Trophoblast cell (in vitro differentiated cells and primary cell): ENCODE data around the gene ARPC1B.
"Not testable (repeated sequence)": the region's sequence is repeated elsewhere in the genome, so short reads cannot be mapped to it uniquely, and the experiment has no call there.

Experiments used
- DNase-seq, 2 donors: peaks; one replicate each; pipeline ENCODE4 v3.0.0-alpha.2; 2016
- H2AFZ ChIP-seq: 2 replicates; pipeline ENCODE4 v1.6.1; 2013; ENCODE audit warnings: low read length, moderate library complexity, mild to moderate bottlenecking; ENCODE audit not compliant: insufficient read depth, poor library complexity
- H2AK5ac ChIP-seq: 2 replicates; pipeline ENCODE4 v1.6.1; 2013; ENCODE audit warnings: mild to moderate bottlenecking, low read length
- H2BK120ac ChIP-seq: 2 replicates; pipeline ENCODE4 v1.6.1; 2013; ENCODE audit warnings: low read length, mild to moderate bottlenecking, moderate library complexity; ENCODE audit not compliant: insufficient read depth, poor library complexity
- H2BK12ac ChIP-seq: 2 replicates; pipeline ENCODE4 v1.6.1; 2013; ENCODE audit warnings: mild to moderate bottlenecking, low read length, moderate library complexity
- H2BK5ac ChIP-seq: 2 replicates; pipeline ENCODE4 v1.6.1; 2013; ENCODE audit warnings: low read length, low read depth, moderate library complexity, mild to moderate bottlenecking; ENCODE audit not compliant: poor library complexity
- H3K14ac ChIP-seq: 2 replicates; pipeline ENCODE4 v1.6.1; 2013; ENCODE audit warnings: mild to moderate bottlenecking, low read length
- H3K18ac ChIP-seq: 2 replicates; pipeline ENCODE4 v1.6.1; 2013; ENCODE audit warnings: mild to moderate bottlenecking, low read length
- H3K23ac ChIP-seq: 2 replicates; pipeline ENCODE4 v1.6.1; 2013; ENCODE audit warnings: low read length
- H3K27ac ChIP-seq: 2 replicates; pipeline ENCODE4 v1.5.1; 2013; ENCODE audit warnings: low read depth, mild to moderate bottlenecking, inconsistent platforms, low read length, moderate library complexity
- H3K27me3 ChIP-seq: 2 replicates; pipeline ENCODE4 v1.6.1; 2013; ENCODE audit warnings: inconsistent platforms, mild to moderate bottlenecking, low read length, moderate library complexity; ENCODE audit not compliant: insufficient read depth
- H3K36me3 ChIP-seq, 2 experiments: 1 replicate in 1 of 2; 2 replicates in 1 of 2; pipeline ENCODE4 v1.6.1; 2013; ENCODE audit warnings: low read length in 2 of 2, mild to moderate bottlenecking in 2 of 2, moderate library complexity in 1 of 2; ENCODE audit not compliant: insufficient read depth in 2 of 2, control insufficient read depth in 1 of 2
- H3K4ac ChIP-seq: 2 replicates; pipeline ENCODE4 v1.6.1; 2013; ENCODE audit warnings: low read depth, mild to moderate bottlenecking, low read length, moderate library complexity
- H3K4me1 ChIP-seq, 2 experiments: 1 replicate in 1 of 2; 2 replicates in 1 of 2; pipeline ENCODE4 v1.6.1; 2013; ENCODE audit warnings: low read length in 2 of 2, mild to moderate bottlenecking in 2 of 2, moderate library complexity in 1 of 2; ENCODE audit not compliant: insufficient read depth in 2 of 2, control insufficient read depth in 1 of 2
- H3K4me2 ChIP-seq: 2 replicates; pipeline ENCODE4 v1.6.1; 2013; ENCODE audit warnings: inconsistent platforms, mild to moderate bottlenecking, low read length, moderate library complexity
- H3K4me3 ChIP-seq: 2 replicates; pipeline ENCODE4 v1.5.1; 2013; ENCODE audit warnings: mild to moderate bottlenecking, low read depth, low read length, inconsistent platforms
- H3K79me1 ChIP-seq: one replicate; pipeline ENCODE4 v1.6.1; 2013; ENCODE audit warnings: low read length
- H3K79me2 ChIP-seq: 2 replicates; pipeline ENCODE4 v1.6.1; 2013; ENCODE audit warnings: low read length, mild to moderate bottlenecking; ENCODE audit not compliant: control insufficient read depth, insufficient read depth, poor library complexity
- H3K9ac ChIP-seq: 2 replicates; pipeline ENCODE4 v1.6.1; 2013; ENCODE audit warnings: mild to moderate bottlenecking, low read length
- H3K9me3 ChIP-seq: 2 replicates; pipeline ENCODE4 v1.6.1; 2013; ENCODE audit warnings: low read depth, mild to moderate bottlenecking, control low read depth, inconsistent platforms, low read length; ENCODE audit not compliant: insufficient read depth
- H4K12ac ChIP-seq: 2 replicates; pipeline ENCODE4 v1.6.1; 2013; ENCODE audit warnings: low read depth, mild to moderate bottlenecking, low read length, moderate library complexity
- H4K8ac ChIP-seq: 2 replicates; pipeline ENCODE4 v1.6.1; 2013; ENCODE audit warnings: low read depth, mild to moderate bottlenecking, low read length, moderate library complexity
- H4K91ac ChIP-seq: one replicate; pipeline ENCODE4 v1.6.1; 2013; ENCODE audit warnings: low read depth, mild to moderate bottlenecking, low read length, moderate library complexity
- WGBS: extraction: QIAGEN DNeasy Blood & Tissue Kit; methylation state at CpG from one replicate; pipeline ENCODE4 v1.1.7; 2013; ENCODE audit warnings: missing lambda C conversion rate; ENCODE audit not compliant: insufficient read length, insufficient coverage; ENCODE audit errors: extremely low coverage; 5-methylcytosine and 5-hydroxymethylcytosine counted together

The ARPC1B gene

GRCh38 chr7:99344061-99344647, 30.4 kb upstream of the ARPC1B start:
- no peak overlapping the region for H4K91ac ChIP-seq
- no peak overlapping the region for H2BK12ac ChIP-seq
- H3K27ac ChIP-seq: no peak overlapping the region
- H3K79me1 ChIP-seq: no peaks in the 10 kb centered on the region
- no peak overlapping the region for H2BK5ac ChIP-seq
- H2AK5ac ChIP-seq: no peak overlapping the region
- no peaks in the 10 kb centered on the region for H3K27me3 ChIP-seq
- H3K4ac ChIP-seq: no peak overlapping the region
- H2AFZ ChIP-seq: no peak overlapping the region
- H3K9ac ChIP-seq: no peak overlapping the region
- H3K14ac ChIP-seq: no peak overlapping the region
- H3K18ac ChIP-seq: no peak overlapping the region
- WGBS: no CpG with 5 or more reads among the region's 13 CpGs
- no peak overlapping the region for H4K8ac ChIP-seq
- peaks cover 2% of the 10 kb centered on the region for H3K9me3 ChIP-seq
- H3K4me1 ChIP-seq: no peaks in the 10 kb centered on the region
- no peak overlapping the region for H3K4me3 ChIP-seq
- DNase-seq: no peak
- no peak overlapping the region for H2BK120ac ChIP-seq
- H4K12ac ChIP-seq: no peak overlapping the region
- H3K79me2 ChIP-seq: no peaks in the 10 kb centered on the region
- no peak overlapping the region for H3K23ac ChIP-seq
- H3K4me2 ChIP-seq: no peak overlapping the region
- peaks cover 35 to 42% of the 10 kb centered on the region in 2 experiments for H3K36me3 ChIP-seq

GRCh38 chr7:99350641-99351040, 23.9 kb upstream of the ARPC1B start:
- not testable (repeated sequence) for H3K27me3 ChIP-seq, H3K4me3 ChIP-seq, H2AK5ac ChIP-seq, H4K12ac ChIP-seq, H4K91ac ChIP-seq, H3K23ac ChIP-seq, H3K14ac ChIP-seq, H3K4me1 ChIP-seq, H3K27ac ChIP-seq, H3K9ac ChIP-seq, DNase-seq, H3K79me1 ChIP-seq, H3K4ac ChIP-seq, H3K4me2 ChIP-seq, H2BK120ac ChIP-seq, H3K9me3 ChIP-seq, H2BK5ac ChIP-seq, H2AFZ ChIP-seq, H3K18ac ChIP-seq, H3K79me2 ChIP-seq, H2BK12ac ChIP-seq, H4K8ac ChIP-seq
- no CpG with 5 or more reads among the region's 3 CpGs for WGBS
- peaks cover 47 to 53% of the 10 kb centered on the region in 2 experiments for H3K36me3 ChIP-seq

- Histone ChIP-seq H3K14ac (no peak overlapping the region), H3K18ac (no peak overlapping the region), H3K27me3 (no peaks in the 10 kb centered on the region), H2AK5ac (no peak overlapping the region), H3K36me3 (peaks cover 42 to 56% of the 10 kb centered on the region in 2 experiments), H3K9ac (no peak overlapping the region), H2AFZ (no peak overlapping the region), H3K79me2 (no peaks in the 10 kb centered on the region), H2BK5ac (no peak overlapping the region), H4K8ac (no peak overlapping the region), H3K79me1 (no peaks in the 10 kb centered on the region), H3K23ac (no peak overlapping the region), H3K4ac (no peak overlapping the region), H2BK12ac (no peak overlapping the region), H4K12ac (no peak overlapping the region), H3K27ac (no peak overlapping the region), H3K4me1 (no peaks in the 10 kb centered on the region), H4K91ac (no peak overlapping the region), H3K4me3 (no peak overlapping the region), H2BK120ac (no peak overlapping the region), H3K4me2 (no peak overlapping the region), H3K9me3 (no peaks in the 10 kb centered on the region)
- WGBS: no CpG with 5 or more reads among the region's 5 CpGs
- DNase-seq: no peak
These were observed 22.3 kb upstream of the ARPC1B start for GRCh38 chr7:99352247-99352646.

- Histone ChIP-seq H3K4ac (no peak overlapping the region), H3K27me3 (no peaks in the 10 kb centered on the region), H3K4me3 (no peak overlapping the region), H3K14ac (no peak overlapping the region), H2AK5ac (no peak overlapping the region), H3K27ac (no peak overlapping the region), H2BK12ac (no peak overlapping the region), H3K79me2 (no peaks in the 10 kb centered on the region), H3K23ac (no peak overlapping the region), H3K9me3 (peaks cover 3% of the 10 kb centered on the region), H4K91ac (no peak overlapping the region), H2AFZ (no peak overlapping the region), H3K36me3 (peaks cover 55 to 66% of the 10 kb centered on the region in 2 experiments), H3K4me1 (no peaks in the 10 kb centered on the region), H3K79me1 (no peaks in the 10 kb centered on the region), H2BK5ac (no peak overlapping the region), H4K12ac (no peak overlapping the region), H3K9ac (no peak overlapping the region), H3K18ac (no peak overlapping the region), H4K8ac (no peak overlapping the region), H3K4me2 (no peak overlapping the region), H2BK120ac (no peak overlapping the region)
- DNase-seq: no peak
- no CpG with 5 or more reads among the region's 7 CpGs for whole genome bisulfite sequencing
These were observed 19.4 kb upstream of the ARPC1B start for GRCh38 chr7:99355098-99355497.
